Activated T-helper 1 cell treated with anti-CD3 and anti-CD28 coated beads, Interleukin-12 subunit alpha, Interleukin-12 subunit beta, Interleukin-2, Interleukin-4 antibody, amounts not matched to agents 30 ng/mL and 10 ng/mL and 1 ng/mL, durations not matched to agents 14 hours and 24 hours and 36 hours (primary cell): ENCODE measurements around the gene ACD. TPM values are rescaled to one million over a fixed set of nuclear protein-coding genes. Genes with fewer than 3 reads are reported as not detected.
A peak's percentile ranks its signal among the peaks of the same experiment; 100 is the strongest.

Experiments used
- DNase-seq: peaks from one replicate; pipeline ENCODE4 v3.0.0; 2021; ENCODE audit warnings: low spot score
- H3K27ac Mint-ChIP-seq: one replicate; pipeline ENCODE4 v1.8.0; 2021; ENCODE audit warnings: mild to moderate bottlenecking, mixed read lengths
- H3K27me3 Mint-ChIP-seq: one replicate; pipeline ENCODE4 v1.8.0; 2022; ENCODE audit warnings: mild to moderate bottlenecking, moderate library complexity, mixed read lengths; ENCODE audit not compliant: insufficient read depth
- H3K36me3 Mint-ChIP-seq: one replicate; pipeline ENCODE4 v1.8.0; 2021; ENCODE audit warnings: low read depth, mixed read lengths
- H3K4me1 Mint-ChIP-seq: one replicate; pipeline ENCODE4 v1.8.0; 2021; ENCODE audit warnings: low read depth, mixed read lengths
- H3K4me3 Mint-ChIP-seq: one replicate; pipeline ENCODE4 v1.8.0; 2021; ENCODE audit warnings: mild to moderate bottlenecking, moderate library complexity, mixed read lengths
- H3K9me3 Mint-ChIP-seq: one replicate; pipeline ENCODE4 v1.8.0; 2021; ENCODE audit warnings: mixed read lengths
- intact Hi-C: fragments of 100-400 bp; cut with micrococcal nuclease; formaldehyde crosslinking; loops from one replicate; pipeline ENCODE4 v1.15.1; 2024
- total RNA-seq: library from RNA; stranded (reverse); gene quantifications from 2 replicates; pipeline ENCODE4 v1.2.3, GENCODE V29; 2022

ACD gene
- total RNA-seq, 1 donor from 2014 or later = 59.1 TPM

GRCh38 chr16:67673712-67674580, 13.9 kb upstream of the ACD start:
- peak overlapping the region; percentile 12 for H3K27ac Mint-ChIP-seq
- H3K27me3 Mint-ChIP-seq = no peaks in the 10 kb centered on the region
- no peaks in the 10 kb centered on the region for H3K4me1 Mint-ChIP-seq
- H3K4me3 Mint-ChIP-seq = no peak overlapping the region
- H3K9me3 Mint-ChIP-seq = no peaks in the 10 kb centered on the region
- DNase-seq = no peak
- intact Hi-C loops = loop anchor here (2.0 kb wide), 1 partner anchor 255 kb away; no protein-coding TSS in a partner anchor
- H3K36me3 Mint-ChIP-seq = no peaks in the 10 kb centered on the region

- H3K4me1 Mint-ChIP-seq = no peaks in the 10 kb centered on the region
- H3K27ac Mint-ChIP-seq = no peak overlapping the region
- H3K36me3 Mint-ChIP-seq = no peaks in the 10 kb centered on the region
- H3K4me3 Mint-ChIP-seq = no peak overlapping the region
- H3K9me3 Mint-ChIP-seq = no peaks in the 10 kb centered on the region
- no peaks in the 10 kb centered on the region for H3K27me3 Mint-ChIP-seq
- no peak for DNase-seq
- intact Hi-C loops = loop anchor here (1.0 to 2.0 kb wide), 2 partner anchors 143 to 256 kb away; no protein-coding TSS in a partner anchor
Observed at GRCh38 chr16:67672739-67673662, 12.9 kb upstream of the ACD start.

DNA sequence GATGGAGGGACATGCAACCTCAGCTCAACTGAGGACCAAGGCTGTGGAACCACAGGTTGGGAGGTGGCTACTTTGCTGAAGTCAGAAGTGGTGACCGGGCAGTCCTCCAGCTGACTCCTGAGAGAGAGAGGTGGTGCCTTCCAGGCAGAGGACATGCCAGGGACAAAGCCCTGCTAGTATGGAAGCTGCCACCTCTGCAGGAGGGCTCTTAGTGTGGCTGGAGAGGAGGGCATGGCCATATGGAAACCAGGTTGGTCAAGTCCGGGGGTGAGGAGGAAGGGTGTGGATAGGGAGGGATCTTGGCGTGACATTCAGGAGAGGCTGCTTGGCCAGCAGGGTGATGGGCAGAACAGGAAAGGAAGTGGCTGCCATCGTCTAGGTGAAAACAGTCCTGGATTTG, 12.2 kb upstream of the ACD start:
- Mint-ChIP-seq H3K4me3 (no peak overlapping the region), H3K27me3 (no peaks in the 10 kb centered on the region), H3K27ac (no peak overlapping the region), H3K4me1 (no peaks in the 10 kb centered on the region), H3K9me3 (no peaks in the 10 kb centered on the region), H3K36me3 (no peaks in the 10 kb centered on the region)
- DNase-seq = no peak
- intact Hi-C loops = loop anchor here (1.0 to 2.0 kb wide), 2 partner anchors 144 to 256 kb away; no protein-coding TSS in a partner anchor

- Mint-ChIP-seq H3K4me1 (no peaks in the 10 kb centered on the region), H3K9me3 (no peaks in the 10 kb centered on the region), H3K27me3 (no peaks in the 10 kb centered on the region), H3K4me3 (no peak overlapping the region), H3K27ac (no peak overlapping the region), H3K36me3 (no peaks in the 10 kb centered on the region)
- no peak for DNase-seq
- intact Hi-C loops = loop anchor here (2.0 kb wide), 2 partner anchors 49 to 123 kb away; partner anchors contain the start of gene GFOD2
Observed at GRCh38 chr16:67669499-67670101, 9.5 kb upstream of the ACD start.

DNA sequence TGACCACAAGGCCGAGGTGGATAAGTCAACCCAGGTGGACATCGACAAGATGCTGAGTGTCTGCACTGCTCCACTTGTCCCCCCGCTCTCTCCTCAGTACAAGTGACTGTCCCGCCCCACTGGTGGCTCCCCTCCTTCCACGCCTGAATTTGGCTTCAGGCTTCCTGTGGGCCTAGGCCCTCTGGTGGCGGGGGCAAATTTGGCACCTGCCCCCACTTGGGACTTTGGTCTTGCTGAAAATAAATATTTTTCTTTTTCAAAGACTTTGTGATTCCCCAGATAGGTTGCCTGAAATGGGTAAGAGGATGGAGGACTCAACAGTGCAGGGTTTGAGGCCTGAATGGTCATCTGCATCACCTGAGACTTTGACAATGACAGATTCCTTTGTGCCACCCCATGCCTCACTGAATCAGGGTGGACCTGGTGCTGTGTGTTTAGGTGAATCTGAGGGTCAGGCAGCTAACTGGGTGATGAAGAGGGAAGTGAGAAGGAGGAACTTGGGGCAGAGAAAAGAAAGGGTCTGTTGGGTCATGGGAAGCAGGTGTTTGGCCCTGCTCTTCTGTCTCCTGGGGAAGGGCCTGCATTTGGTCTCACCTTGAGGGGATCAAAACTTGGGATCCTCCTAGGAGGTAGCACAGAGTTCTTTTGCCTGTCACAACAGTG, 8.6 kb upstream of the ACD start:
- no peaks in the 10 kb centered on the region for H3K27me3 Mint-ChIP-seq
- no peaks in the 10 kb centered on the region for H3K9me3 Mint-ChIP-seq
- intact Hi-C loops = loop anchor here (1.0 to 2.0 kb wide), 5 partner anchors 8 to 147 kb away; partner anchors contain the start of genes ACD, CTCF, GFOD2 and PARD6A
- peaks cover 5% of the 10 kb centered on the region for H3K4me1 Mint-ChIP-seq
- no peak overlapping the region for H3K27ac Mint-ChIP-seq
- no peaks in the 10 kb centered on the region for H3K36me3 Mint-ChIP-seq
- DNase-seq = no peak
- H3K4me3 Mint-ChIP-seq = no peak overlapping the region

- intact Hi-C loops = loop anchor here (1.0 to 2.0 kb wide), 5 partner anchors 8 to 147 kb away; partner anchors contain the start of genes ACD, CTCF, GFOD2 and PARD6A
- DNase-seq = peak; percentile 76
- no peaks in the 10 kb centered on the region for H3K27me3 Mint-ChIP-seq
- H3K27ac Mint-ChIP-seq = no peak overlapping the region
- H3K9me3 Mint-ChIP-seq = no peaks in the 10 kb centered on the region
- peaks cover 5% of the 10 kb centered on the region for H3K4me1 Mint-ChIP-seq
- no peaks in the 10 kb centered on the region for H3K36me3 Mint-ChIP-seq
- H3K4me3 Mint-ChIP-seq = peak overlapping the region; percentile 83
Observed at GRCh38 chr16:67667817-67668494, 7.9 kb upstream of the ACD start.

GRCh38 chr16:67667453-67667816, 7.4 kb upstream of the ACD start:
- H3K4me3 Mint-ChIP-seq = peak overlapping the region; percentile 83
- H3K27me3 Mint-ChIP-seq = no peaks in the 10 kb centered on the region
- intact Hi-C loops = no loop called here
- no peak for DNase-seq
- no peak overlapping the region for H3K27ac Mint-ChIP-seq
- peaks cover 5% of the 10 kb centered on the region for H3K4me1 Mint-ChIP-seq
- no peaks in the 10 kb centered on the region for H3K36me3 Mint-ChIP-seq
- H3K9me3 Mint-ChIP-seq = no peaks in the 10 kb centered on the region

GRCh38 chr16:67666559-67667452, 6.7 kb upstream of the ACD start, which contains the start of the genes C16orf86 and ENKD1:
TSS of gene C16orf86 (plus strand) at chr16:67666814. CDS start at chr16:67666971, 157 bp downstream.
TSS of gene ENKD1 (minus strand) at chr16:67666750. CDS start at chr16:67666442, 308 bp downstream.
- Mint-ChIP-seq H3K4me1 (peaks cover 5% of the 10 kb centered on the region), H3K9me3 (no peaks in the 10 kb centered on the region), H3K27me3 (no peaks in the 10 kb centered on the region), H3K4me3 (peak within 1 kb of the TSS; percentile 83), H3K27ac (peak within 1 kb of the TSS; percentile 40), H3K36me3 (no peaks in the 10 kb centered on the region)
- peak; percentile 78 for DNase-seq
- intact Hi-C loops = no loop called here

DNA sequence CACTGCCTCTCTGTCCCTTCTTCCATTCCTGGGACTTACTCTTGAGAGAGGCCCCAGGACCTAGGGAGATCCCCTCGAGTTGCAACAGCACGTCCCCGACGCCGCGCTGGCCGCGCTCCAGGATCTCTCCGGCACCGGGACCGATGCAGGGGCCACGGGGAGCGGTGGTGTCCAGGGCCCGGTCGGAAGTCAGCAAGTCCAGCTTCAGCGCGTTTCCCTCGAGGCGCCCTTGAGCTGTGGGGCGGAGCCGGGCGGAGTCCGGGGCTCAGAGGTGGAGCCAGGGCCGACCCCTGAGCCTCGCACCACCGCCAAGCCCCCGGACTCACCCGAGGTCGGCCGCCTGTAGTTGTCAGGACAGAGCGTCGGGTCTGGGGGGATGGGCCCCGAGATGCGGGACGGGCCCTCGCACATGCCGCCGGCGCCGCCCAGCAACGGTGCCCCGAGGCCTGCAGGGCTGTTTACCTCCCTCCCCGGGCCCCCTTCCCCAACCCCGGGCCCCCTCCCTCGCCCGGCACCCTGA, 6.0 kb upstream of the ACD start:
- H3K27ac Mint-ChIP-seq = peak overlapping the region; percentile 40
- no peaks in the 10 kb centered on the region for H3K36me3 Mint-ChIP-seq
- DNase-seq = no peak
- H3K4me1 Mint-ChIP-seq = peaks cover 10% of the 10 kb centered on the region
- H3K27me3 Mint-ChIP-seq = no peaks in the 10 kb centered on the region
- peak overlapping the region; percentile 77 for H3K4me3 Mint-ChIP-seq
- H3K9me3 Mint-ChIP-seq = no peaks in the 10 kb centered on the region
- intact Hi-C loops = no loop called here

GRCh38 chr16:67665598-67665997, 5.5 kb upstream of the ACD start:
- H3K4me3 Mint-ChIP-seq = peak overlapping the region; percentile 77
- no peaks in the 10 kb centered on the region for H3K36me3 Mint-ChIP-seq
- H3K27me3 Mint-ChIP-seq = no peaks in the 10 kb centered on the region
- peaks cover 11% of the 10 kb centered on the region for H3K4me1 Mint-ChIP-seq
- DNase-seq = no peak
- H3K9me3 Mint-ChIP-seq = no peaks in the 10 kb centered on the region
- intact Hi-C loops = no loop called here
- H3K27ac Mint-ChIP-seq = no peak overlapping the region

GRCh38 chr16:67664871-67665270, 4.8 kb upstream of the ACD start:
- no peaks in the 10 kb centered on the region for H3K9me3 Mint-ChIP-seq
- DNase-seq = no peak
- peaks cover 11% of the 10 kb centered on the region for H3K4me1 Mint-ChIP-seq
- intact Hi-C loops = loop anchor here (5.0 kb wide), 1 partner anchor 438 kb away; the partner anchor contains the start of gene TMEM208
- H3K4me3 Mint-ChIP-seq = no peak overlapping the region
- H3K27ac Mint-ChIP-seq = no peak overlapping the region
- no peaks in the 10 kb centered on the region for H3K27me3 Mint-ChIP-seq
- H3K36me3 Mint-ChIP-seq = no peaks in the 10 kb centered on the region
